Panc1 (cell line): Measurements from ENCODE around the gene NBR1. TPM values are rescaled to one million over a fixed set of nuclear protein-coding genes. Genes with fewer than 3 reads are reported as not detected.
A peak's percentile ranks its signal among the peaks of the same experiment; 100 is the strongest.

Experiments
- ATAC-seq: fragments of 200-7000 bp; cut with Tn5 transposase; 2 replicates; pipeline ENCODE4 v1.9.1; 2020; ENCODE audit warnings: mild to moderate bottlenecking, moderate library complexity
- Bru-seq: library from RNA; stranded (reverse); fragments of 400-500 nt; gene quantifications from one replicate; lab custom pipeline; 2021; lab: Mats Ljungman, UMichigan
- BruChase-seq, 2 experiments: library from RNA; stranded (reverse); fragments of 400-500 nt; gene quantifications; one replicate each; lab custom pipeline; 2021; lab: Mats Ljungman, UMichigan
- BruUV-seq: library from RNA; stranded (reverse); fragments of 400-500 nt; replicated peaks from 2 replicates; lab custom pipeline; 2021; lab: Mats Ljungman, UMichigan
- CTCF ChIA-PET: fragments of 300-600 bp; sonication (Branson Sonifier 250); formaldehyde crosslinking; loops from one replicate; lab custom pipeline; 2022; ENCODE audit warnings: antibody characterized with exemption; lab: Charles Lee
- POLR2A ChIA-PET: fragments of 300-600 bp; sonication (Branson Sonifier 250); formaldehyde crosslinking; loops from one replicate; lab custom pipeline; 2022; ENCODE audit warnings: antibody characterized with exemption; lab: Charles Lee
- DNase-seq: peaks from one replicate; pipeline ENCODE4 v3.0.0-alpha.2; 2010; ENCODE audit warnings: low read depth, low spot score
- H3K27ac ChIP-seq: 2 replicates; pipeline ENCODE4 v1.5.1; 2011; ENCODE audit warnings: mild to moderate bottlenecking, low read length, inconsistent platforms
- H3K27me3 ChIP-seq: fragments of 200-500 bp; sonication (Bioruptor generic); 2 replicates; pipeline ENCODE4 v1.6.0; 2014; ENCODE audit warnings: low read length, inconsistent platforms; ENCODE audit not compliant: control insufficient read depth, insufficient read depth
- H3K36me3 ChIP-seq: fragments of 200-500 bp; sonication (Bioruptor generic); 2 replicates; pipeline ENCODE4 v1.5.1; 2014; ENCODE audit warnings: inconsistent platforms, mild to moderate bottlenecking, low read length, moderate library complexity; ENCODE audit not compliant: control insufficient read depth, insufficient read depth
- H3K4me1 ChIP-seq: 2 replicates; pipeline ENCODE4 v1.5.1; 2011; ENCODE audit warnings: inconsistent platforms, mild to moderate bottlenecking, low read length, moderate library complexity; ENCODE audit not compliant: control insufficient read depth, insufficient read depth
- H3K4me3 ChIP-seq, 2 experiments: 2 replicates each; pipeline ENCODE4 v1.5.1; 2011 to 2012; ENCODE audit warnings: low read depth in 2 of 2, low read length in 2 of 2, mild to moderate bottlenecking in 2 of 2, inconsistent platforms in 1 of 2, moderate library complexity in 1 of 2
- H3K9me3 ChIP-seq: fragments of 200-500 bp; sonication (Bioruptor generic); 2 replicates; pipeline ENCODE4 v1.5.1; 2014; ENCODE audit warnings: low read depth, mild to moderate bottlenecking, inconsistent platforms, low read length, moderate library complexity; ENCODE audit not compliant: control insufficient read depth, insufficient read depth
- POLR2AphosphoS5 ChIP-seq: IDR thresholded peaks from 2 replicates; pipeline ENCODE4 v1.6.1; 2012; ENCODE audit warnings: mild to moderate bottlenecking, low read depth, low read length, moderate library complexity
- SIN3A ChIP-seq: IDR thresholded peaks from 2 replicates; pipeline ENCODE4 v1.6.1; 2012; ENCODE audit warnings: low read depth, mild to moderate bottlenecking, low read length, moderate library complexity, borderline replicate concordance; ENCODE audit not compliant: insufficient read depth
- TCF7L2 ChIP-seq: IDR thresholded peaks from 2 replicates; pipeline ENCODE4 v1.6.1; 2011; ENCODE audit warnings: mild to moderate bottlenecking, low read depth, low read length, inconsistent platforms
- in situ Hi-C: cut with HindIII; loops from 2 replicates; pipeline ENCODE4 v1.10.0; 2016; ENCODE audit warnings: low sequenced_read_pairs, low pct_unique_long_range_greater_than_20kb
- intact Hi-C: fragments of 100-400 bp; cut with micrococcal nuclease; formaldehyde crosslinking; loops from one replicate; pipeline ENCODE4 v1.10.0; 2022; ENCODE audit not compliant: unreplicated experiment
- long read RNA-seq: library from polyadenylated mRNA; unstranded; transcript quantifications from one replicate; pipeline ENCODE4 v2.0.0, GENCODE V29; 2021; ENCODE audit not compliant: unreplicated experiment
- polyA plus RNA-seq: library from polyadenylated mRNA; unstranded; fragments of >200 nt; gene quantifications from one replicate; pipeline ENCODE4 v1.2.1, GENCODE V29; 2012; ENCODE audit warnings: missing spikeins; ENCODE audit not compliant: insufficient read length
- total RNA-seq: library from RNA; stranded (reverse); gene quantifications from one replicate; pipeline ENCODE4 v1.2.1, GENCODE V29; 2021; ENCODE audit not compliant: unreplicated experiment
- TF ChIP-seq, protein P1 (sequence below): fragments of 450-650 bp; IDR thresholded peaks from 2 replicates; pipeline ENCODE4 v1.5.1; 2017; ENCODE audit warnings: mild to moderate bottlenecking
- TF ChIP-seq, protein P2 (sequence below), 2 experiments: IDR thresholded peaks; 2 replicates each; pipeline ENCODE4 v1.6.1; 2011 to 2012; ENCODE audit warnings: low read depth in 2 of 2, control low read depth in 1 of 2, low read length in 1 of 2, mild to moderate bottlenecking in 1 of 2, moderate library complexity in 1 of 2; ENCODE audit not compliant: insufficient read depth in 1 of 2

The NBR1 gene, protein sequence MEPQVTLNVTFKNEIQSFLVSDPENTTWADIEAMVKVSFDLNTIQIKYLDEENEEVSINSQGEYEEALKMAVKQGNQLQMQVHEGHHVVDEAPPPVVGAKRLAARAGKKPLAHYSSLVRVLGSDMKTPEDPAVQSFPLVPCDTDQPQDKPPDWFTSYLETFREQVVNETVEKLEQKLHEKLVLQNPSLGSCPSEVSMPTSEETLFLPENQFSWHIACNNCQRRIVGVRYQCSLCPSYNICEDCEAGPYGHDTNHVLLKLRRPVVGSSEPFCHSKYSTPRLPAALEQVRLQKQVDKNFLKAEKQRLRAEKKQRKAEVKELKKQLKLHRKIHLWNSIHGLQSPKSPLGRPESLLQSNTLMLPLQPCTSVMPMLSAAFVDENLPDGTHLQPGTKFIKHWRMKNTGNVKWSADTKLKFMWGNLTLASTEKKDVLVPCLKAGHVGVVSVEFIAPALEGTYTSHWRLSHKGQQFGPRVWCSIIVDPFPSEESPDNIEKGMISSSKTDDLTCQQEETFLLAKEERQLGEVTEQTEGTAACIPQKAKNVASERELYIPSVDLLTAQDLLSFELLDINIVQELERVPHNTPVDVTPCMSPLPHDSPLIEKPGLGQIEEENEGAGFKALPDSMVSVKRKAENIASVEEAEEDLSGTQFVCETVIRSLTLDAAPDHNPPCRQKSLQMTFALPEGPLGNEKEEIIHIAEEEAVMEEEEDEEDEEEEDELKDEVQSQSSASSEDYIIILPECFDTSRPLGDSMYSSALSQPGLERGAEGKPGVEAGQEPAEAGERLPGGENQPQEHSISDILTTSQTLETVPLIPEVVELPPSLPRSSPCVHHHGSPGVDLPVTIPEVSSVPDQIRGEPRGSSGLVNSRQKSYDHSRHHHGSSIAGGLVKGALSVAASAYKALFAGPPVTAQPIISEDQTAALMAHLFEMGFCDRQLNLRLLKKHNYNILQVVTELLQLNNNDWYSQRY
- total RNA-seq (36.6 TPM), Bru-seq, nascent RNA (percentile 62 among the genes with signal in this experiment), BruChase-seq, experiment 1, labeled RNA remaining after a 2-hour chase (percentile 66 among the genes with signal in this experiment), BruChase-seq, experiment 2, labeled RNA remaining after a 6-hour chase (percentile 82 among the genes with signal in this experiment)
- 29.5 TPM for polyA plus RNA-seq
- long read RNA-seq, partial matches to known transcripts, result 29 of 63 reads
- long read RNA-seq, other reads (novel, unspliced or antisense), result 34 of 63 reads

DNA sequence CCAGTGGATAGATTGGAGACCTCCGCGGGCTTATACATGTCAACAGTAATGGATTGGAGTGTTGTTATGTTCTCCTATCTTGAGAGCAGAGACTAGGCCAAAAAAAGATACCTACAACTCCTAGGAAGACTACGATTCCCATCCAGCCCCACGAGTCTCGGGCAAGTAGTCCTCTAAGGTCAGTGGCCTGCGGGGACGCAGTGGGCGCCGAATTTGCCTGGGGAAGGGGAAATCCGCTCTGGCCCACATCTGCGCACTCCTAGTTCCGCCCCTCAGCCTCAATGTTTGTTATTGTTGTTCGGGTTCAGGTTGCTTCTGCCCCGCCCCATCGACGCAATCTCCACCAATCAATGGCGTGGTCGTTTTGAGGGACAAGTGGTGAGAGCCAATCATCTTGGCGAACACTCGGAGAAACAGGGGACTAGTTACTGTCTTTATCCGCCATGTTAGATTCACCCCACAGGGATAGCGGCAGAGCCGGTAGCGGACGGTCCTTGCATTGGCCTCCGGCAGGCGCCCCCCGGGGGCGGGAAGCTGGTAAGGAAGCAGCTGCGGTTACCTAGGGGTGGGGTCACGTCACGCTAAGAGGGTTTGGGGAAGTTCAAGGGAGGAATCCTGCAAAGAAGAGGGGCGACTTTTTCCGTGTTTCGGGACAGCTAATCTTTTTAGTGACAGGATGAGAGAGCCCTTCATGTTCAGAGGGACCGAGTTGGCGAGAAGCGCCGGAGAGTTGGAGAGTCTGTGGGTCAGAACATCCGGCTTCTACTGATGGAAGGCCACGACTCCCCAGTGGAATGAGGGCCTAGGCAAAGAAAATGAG is at the start of gene NBR1:
Gene NBR1 (plus strand): TSS at position 449 of the 820 bp plus-strand sequence. CDS start 4,586 bp downstream, outside the sequence.
- Histone ChIP-seq H3K4me1 (peaks cover 10% of the 10 kb centered on the region), H3K9me3 (no peaks in the 10 kb centered on the region), H3K27ac (peak within 1 kb of the TSS; percentile 90), H3K4me3 (peak within 1 kb of the TSS; percentile 86 to 92), H3K27me3 (no peaks in the 10 kb centered on the region), H3K36me3 (no peaks in the 10 kb centered on the region; the same call in 1 of the 2 replicates)
- in situ Hi-C loops (no loop called here), intact Hi-C loops (no loop called here)
- peak; percentile 85 for ATAC-seq
- BruUV-seq, result no TSS peak
- peak; percentile 89 for DNase-seq
- CTCF ChIA-PET, result interaction anchor here (0.6 kb wide), 1 partner anchor 41 kb away, joined by 3 read pairs; the partner anchor contains the start of gene TMEM106A
- TF ChIP-seq, protein P1, sequence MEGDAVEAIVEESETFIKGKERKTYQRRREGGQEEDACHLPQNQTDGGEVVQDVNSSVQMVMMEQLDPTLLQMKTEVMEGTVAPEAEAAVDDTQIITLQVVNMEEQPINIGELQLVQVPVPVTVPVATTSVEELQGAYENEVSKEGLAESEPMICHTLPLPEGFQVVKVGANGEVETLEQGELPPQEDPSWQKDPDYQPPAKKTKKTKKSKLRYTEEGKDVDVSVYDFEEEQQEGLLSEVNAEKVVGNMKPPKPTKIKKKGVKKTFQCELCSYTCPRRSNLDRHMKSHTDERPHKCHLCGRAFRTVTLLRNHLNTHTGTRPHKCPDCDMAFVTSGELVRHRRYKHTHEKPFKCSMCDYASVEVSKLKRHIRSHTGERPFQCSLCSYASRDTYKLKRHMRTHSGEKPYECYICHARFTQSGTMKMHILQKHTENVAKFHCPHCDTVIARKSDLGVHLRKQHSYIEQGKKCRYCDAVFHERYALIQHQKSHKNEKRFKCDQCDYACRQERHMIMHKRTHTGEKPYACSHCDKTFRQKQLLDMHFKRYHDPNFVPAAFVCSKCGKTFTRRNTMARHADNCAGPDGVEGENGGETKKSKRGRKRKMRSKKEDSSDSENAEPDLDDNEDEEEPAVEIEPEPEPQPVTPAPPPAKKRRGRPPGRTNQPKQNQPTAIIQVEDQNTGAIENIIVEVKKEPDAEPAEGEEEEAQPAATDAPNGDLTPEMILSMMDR, result no peak
- TF ChIP-seq POLR2AphosphoS5 (peak; percentile 65), SIN3A (0 out of 2 replicates have a peak, but pooled peaks have one; percentile 57)
- POLR2A ChIA-PET, result interaction anchor here (0.7 to 1.5 kb wide), 3 partner anchors 29 to 72 kb away, joined by 3 to 7 read pairs (median 3); partner anchors contain the start of gene BRCA1

DNA sequence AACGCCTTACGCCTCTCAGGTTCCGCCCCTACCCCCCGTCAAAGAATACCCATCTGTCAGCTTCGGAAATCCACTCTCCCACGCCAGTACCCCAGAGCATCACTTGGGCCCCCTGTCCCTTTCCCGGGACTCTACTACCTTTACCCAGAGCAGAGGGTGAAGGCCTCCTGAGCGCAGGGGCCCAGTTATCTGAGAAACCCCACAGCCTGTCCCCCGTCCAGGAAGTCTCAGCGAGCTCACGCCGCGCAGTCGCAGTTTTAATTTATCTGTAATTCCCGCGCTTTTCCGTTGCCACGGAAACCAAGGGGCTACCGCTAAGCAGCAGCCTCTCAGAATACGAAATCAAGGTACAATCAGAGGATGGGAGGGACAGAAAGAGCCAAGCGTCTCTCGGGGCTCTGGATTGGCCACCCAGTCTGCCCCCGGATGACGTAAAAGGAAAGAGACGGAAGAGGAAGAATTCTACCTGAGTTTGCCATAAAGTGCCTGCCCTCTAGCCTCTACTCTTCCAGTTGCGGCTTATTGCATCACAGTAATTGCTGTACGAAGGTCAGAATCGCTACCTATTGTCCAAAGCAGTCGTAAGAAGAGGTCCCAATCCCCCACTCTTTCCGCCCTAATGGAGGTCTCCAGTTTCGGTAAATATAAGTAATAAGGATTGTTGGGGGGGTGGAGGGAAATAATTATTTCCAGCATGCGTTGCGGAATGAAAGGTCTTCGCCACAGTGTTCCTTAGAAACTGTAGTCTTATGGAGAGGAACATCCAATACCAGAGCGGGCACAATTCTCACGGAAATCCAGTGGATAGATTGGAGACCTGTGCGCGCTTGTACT is 45.7 kb upstream of the NBR1 start, which contains the start of gene BRCA1:
Gene BRCA1 (minus strand): TSS at position 232 of the 834 bp plus-strand sequence. CDS start 1,268 bp downstream, outside the sequence.
- no TSS peak for BruUV-seq
- in situ Hi-C loops, result no loop called here
- ATAC-seq (peak; percentile 96), DNase-seq (peak; percentile 91)
- H3K4me3 ChIP-seq, result peak within 1 kb of the TSS; percentile 83 to 91
- H3K4me1 ChIP-seq, result peaks cover 6% of the 10 kb centered on the region; the same call in 1 of the 2 replicates
- H3K27me3 ChIP-seq, result no peaks in the 10 kb centered on the region
- H3K9me3 ChIP-seq, result no peaks in the 10 kb centered on the region
- ChIA-PET POLR2A (interaction anchor here (0.6 to 1.1 kb wide), 4 partner anchors 44 to 184 kb away, joined by 3 to 11 read pairs (median 4); no protein-coding TSS in a partner anchor), CTCF (no interaction called here)
- peak within 1 kb of the TSS; percentile 97 for H3K27ac ChIP-seq
- peaks cover 3% of the 10 kb centered on the region; the same call in 1 of the 2 replicates for H3K36me3 ChIP-seq
- TF ChIP-seq POLR2AphosphoS5 (peak; percentile 72), SIN3A (0 out of 2 replicates have a peak, but pooled peaks have one; percentile 91), TCF7L2 (no peak)
- TF ChIP-seq, protein P2, sequence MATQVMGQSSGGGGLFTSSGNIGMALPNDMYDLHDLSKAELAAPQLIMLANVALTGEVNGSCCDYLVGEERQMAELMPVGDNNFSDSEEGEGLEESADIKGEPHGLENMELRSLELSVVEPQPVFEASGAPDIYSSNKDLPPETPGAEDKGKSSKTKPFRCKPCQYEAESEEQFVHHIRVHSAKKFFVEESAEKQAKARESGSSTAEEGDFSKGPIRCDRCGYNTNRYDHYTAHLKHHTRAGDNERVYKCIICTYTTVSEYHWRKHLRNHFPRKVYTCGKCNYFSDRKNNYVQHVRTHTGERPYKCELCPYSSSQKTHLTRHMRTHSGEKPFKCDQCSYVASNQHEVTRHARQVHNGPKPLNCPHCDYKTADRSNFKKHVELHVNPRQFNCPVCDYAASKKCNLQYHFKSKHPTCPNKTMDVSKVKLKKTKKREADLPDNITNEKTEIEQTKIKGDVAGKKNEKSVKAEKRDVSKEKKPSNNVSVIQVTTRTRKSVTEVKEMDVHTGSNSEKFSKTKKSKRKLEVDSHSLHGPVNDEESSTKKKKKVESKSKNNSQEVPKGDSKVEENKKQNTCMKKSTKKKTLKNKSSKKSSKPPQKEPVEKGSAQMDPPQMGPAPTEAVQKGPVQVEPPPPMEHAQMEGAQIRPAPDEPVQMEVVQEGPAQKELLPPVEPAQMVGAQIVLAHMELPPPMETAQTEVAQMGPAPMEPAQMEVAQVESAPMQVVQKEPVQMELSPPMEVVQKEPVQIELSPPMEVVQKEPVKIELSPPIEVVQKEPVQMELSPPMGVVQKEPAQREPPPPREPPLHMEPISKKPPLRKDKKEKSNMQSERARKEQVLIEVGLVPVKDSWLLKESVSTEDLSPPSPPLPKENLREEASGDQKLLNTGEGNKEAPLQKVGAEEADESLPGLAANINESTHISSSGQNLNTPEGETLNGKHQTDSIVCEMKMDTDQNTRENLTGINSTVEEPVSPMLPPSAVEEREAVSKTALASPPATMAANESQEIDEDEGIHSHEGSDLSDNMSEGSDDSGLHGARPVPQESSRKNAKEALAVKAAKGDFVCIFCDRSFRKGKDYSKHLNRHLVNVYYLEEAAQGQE (IDR thresholded peaks at IDR 0.05; ENCODE audit: insufficient read depth in 1 of 2, low read depth in 2 of 2, low read length in 1 of 2), result no peak
- TF ChIP-seq, protein P1, result no peak
- intact Hi-C loops, result no loop called here
